Stomach (tissue), 4 donors: ENCODE measurements around the gene FUBP1.

ENCODE experiments used
- POLR2A ChIP-seq, 4 donors: fragments of 450-650 bp; IDR thresholded peaks; one replicate each; pipeline ENCODE4 v1.6.1; 2016; ENCODE audit warnings: antibody characterized with exemption in 4 of 4, control low read depth in 2 of 4, mild to moderate bottlenecking in 1 of 4, moderate library complexity in 1 of 4
- POLR2AphosphoS5 ChIP-seq, 3 donors: sonication (generic); formaldehyde crosslinking; IDR thresholded peaks; one replicate each; pipeline ENCODE4 v1.6.1; 2016; ENCODE audit warnings: antibody characterized with exemption in 3 of 3
- TF ChIP-seq, protein P1 (sequence below), 7 experiments: fragments of 450-650 bp in 4 of 7; fragments of 200-600 bp in 3 of 7; sonication (generic) in 3 of 7; IDR thresholded peaks; one replicate each; pipeline ENCODE4 v1.5.1; 2016 to 2019; ENCODE audit warnings: antibody characterized with exemption in 7 of 7, control low read depth in 2 of 7, mild to moderate bottlenecking in 1 of 7

DNA sequence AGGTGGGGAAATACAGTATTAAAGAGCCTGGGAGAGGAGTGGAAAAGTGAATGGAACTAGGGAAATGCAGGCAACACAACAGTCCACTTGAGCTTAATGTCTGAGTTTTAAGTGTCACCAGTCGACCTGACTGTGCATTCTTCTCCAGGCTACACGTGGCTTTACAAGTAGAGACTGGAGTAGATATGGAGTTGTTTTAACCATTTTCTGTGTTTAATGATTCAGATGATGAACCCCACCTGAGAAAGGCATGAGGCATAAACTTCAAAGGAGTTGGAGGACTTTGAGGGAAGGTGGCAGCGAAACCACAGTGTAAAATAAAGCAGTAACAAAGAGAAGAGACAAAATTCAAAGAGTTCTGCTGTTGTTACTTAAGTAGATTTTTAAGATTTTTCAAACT, 12.6 kb downstream of the FUBP1 start:
- TF ChIP-seq, protein P1, sequence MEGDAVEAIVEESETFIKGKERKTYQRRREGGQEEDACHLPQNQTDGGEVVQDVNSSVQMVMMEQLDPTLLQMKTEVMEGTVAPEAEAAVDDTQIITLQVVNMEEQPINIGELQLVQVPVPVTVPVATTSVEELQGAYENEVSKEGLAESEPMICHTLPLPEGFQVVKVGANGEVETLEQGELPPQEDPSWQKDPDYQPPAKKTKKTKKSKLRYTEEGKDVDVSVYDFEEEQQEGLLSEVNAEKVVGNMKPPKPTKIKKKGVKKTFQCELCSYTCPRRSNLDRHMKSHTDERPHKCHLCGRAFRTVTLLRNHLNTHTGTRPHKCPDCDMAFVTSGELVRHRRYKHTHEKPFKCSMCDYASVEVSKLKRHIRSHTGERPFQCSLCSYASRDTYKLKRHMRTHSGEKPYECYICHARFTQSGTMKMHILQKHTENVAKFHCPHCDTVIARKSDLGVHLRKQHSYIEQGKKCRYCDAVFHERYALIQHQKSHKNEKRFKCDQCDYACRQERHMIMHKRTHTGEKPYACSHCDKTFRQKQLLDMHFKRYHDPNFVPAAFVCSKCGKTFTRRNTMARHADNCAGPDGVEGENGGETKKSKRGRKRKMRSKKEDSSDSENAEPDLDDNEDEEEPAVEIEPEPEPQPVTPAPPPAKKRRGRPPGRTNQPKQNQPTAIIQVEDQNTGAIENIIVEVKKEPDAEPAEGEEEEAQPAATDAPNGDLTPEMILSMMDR (IDR thresholded peaks at IDR 0.05) = no peak
- TF ChIP-seq POLR2AphosphoS5 (IDR thresholded peaks at IDR 0.05) = no peak
- TF ChIP-seq POLR2A (IDR thresholded peaks at IDR 0.05) = no peak
